Measurements from ENCODE around the gene ADAM23. TPM values are rescaled to one million over a fixed set of nuclear protein-coding genes. Genes with fewer than 3 reads are reported as not detected.
A peak's percentile ranks its signal among the peaks of the same experiment; 100 is the strongest.

Gene ADAM23
- total and polyA plus RNA-seq, 5 donors from 2014 or later, result 0.10 to 0.79 TPM; not detected in 3

GRCh38 chr2:206433190-206433589 lies 10.1 kb upstream of the ADAM23 start:
- Mint-ChIP-seq H3K27ac (no peak overlapping the region), H3K9me3 (peaks cover 0 to 2% (median 0%) of the 10 kb centered on the region in 7 donors), H3K36me3 (no peaks in the 10 kb centered on the region), H3K4me3 (no peak overlapping the region), H3K4me1 (no peaks in the 10 kb centered on the region), H3K27me3 (peaks cover 19% of the 10 kb centered on the region)
- Histone ChIP-seq H3K9me3 (ENCODE audit: control insufficient read depth in 2 of 2, low read length in 2 of 2) (no peaks in the 10 kb centered on the region), H3K27me3 (ENCODE audit: control insufficient read depth, insufficient read depth, low read length) (peaks cover 6% of the 10 kb centered on the region), H3K27ac (ENCODE audit: insufficient read depth, low read length, poor library complexity, severe bottlenecking) (no peak overlapping the region), H3K36me3 (ENCODE audit: control insufficient read depth, insufficient read depth, low read length) (no peaks in the 10 kb centered on the region), H3K4me3 (ENCODE audit: low read depth, low read length) (no peak overlapping the region), H3K4me1 (ENCODE audit: control insufficient read depth, insufficient read depth, low read length, poor library complexity, severe bottlenecking) (no peaks in the 10 kb centered on the region)
- DNase-seq (no peak), ATAC-seq (ENCODE audit: low read depth in 2 of 2) (no peak)

GRCh38 chr2:206433686-206434085 lies 9.6 kb upstream of the ADAM23 start:
- no peak for DNase-seq
- H3K36me3 Mint-ChIP-seq, result no peaks in the 10 kb centered on the region
- H3K4me1 ChIP-seq (ENCODE audit: control insufficient read depth, insufficient read depth, low read length, poor library complexity, severe bottlenecking), result no peaks in the 10 kb centered on the region

GRCh38 chr2:206435742-206436141 lies 7.6 kb upstream of the ADAM23 start:
- no peak for ATAC-seq (ENCODE audit: low read depth in 2 of 2)
- H3K4me1 Mint-ChIP-seq, result no peaks in the 10 kb centered on the region
- H3K9me3 Mint-ChIP-seq, result peaks cover 0 to 2% (median 0%) of the 10 kb centered on the region in 7 donors
- no peak overlapping the region for H3K27ac Mint-ChIP-seq
- no peaks in the 10 kb centered on the region for H3K9me3 ChIP-seq (ENCODE audit: control insufficient read depth in 2 of 2, low read length in 2 of 2)
- no peak overlapping the region for H3K4me3 Mint-ChIP-seq
- H3K36me3 Mint-ChIP-seq, result no peaks in the 10 kb centered on the region
- H3K27me3 Mint-ChIP-seq, result peaks cover 37% of the 10 kb centered on the region
- no peak overlapping the region for H3K4me3 ChIP-seq (ENCODE audit: low read depth, low read length)
- H3K4me1 ChIP-seq (ENCODE audit: control insufficient read depth, insufficient read depth, low read length, poor library complexity, severe bottlenecking), result no peaks in the 10 kb centered on the region
- H3K27me3 ChIP-seq (ENCODE audit: control insufficient read depth, insufficient read depth, low read length), result peaks cover 15% of the 10 kb centered on the region
- no peak for DNase-seq
- no peak overlapping the region for H3K27ac ChIP-seq (ENCODE audit: insufficient read depth, low read length, poor library complexity, severe bottlenecking)
- no peaks in the 10 kb centered on the region for H3K36me3 ChIP-seq (ENCODE audit: control insufficient read depth, insufficient read depth, low read length)

More at GRCh38 chr2:206433686-206434085, 9.6 kb upstream of the ADAM23 start:
- H3K27ac Mint-ChIP-seq, result no peak overlapping the region
- H3K9me3 Mint-ChIP-seq, result peaks cover 0 to 2% (median 0%) of the 10 kb centered on the region in 7 donors
- no peaks in the 10 kb centered on the region for H3K9me3 ChIP-seq (ENCODE audit: control insufficient read depth in 2 of 2, low read length in 2 of 2)
- H3K27me3 Mint-ChIP-seq, result peaks cover 19% of the 10 kb centered on the region
- H3K36me3 ChIP-seq (ENCODE audit: control insufficient read depth, insufficient read depth, low read length), result no peaks in the 10 kb centered on the region
- no peak overlapping the region for H3K4me3 ChIP-seq (ENCODE audit: low read depth, low read length)
- H3K27me3 ChIP-seq (ENCODE audit: control insufficient read depth, insufficient read depth, low read length), result peaks cover 6% of the 10 kb centered on the region
- H3K4me3 Mint-ChIP-seq, result no peak overlapping the region
- H3K4me1 Mint-ChIP-seq, result no peaks in the 10 kb centered on the region
- no peak for ATAC-seq (ENCODE audit: low read depth in 2 of 2)
- H3K27ac ChIP-seq (ENCODE audit: insufficient read depth, low read length, poor library complexity, severe bottlenecking), result no peak overlapping the region

DNA sequence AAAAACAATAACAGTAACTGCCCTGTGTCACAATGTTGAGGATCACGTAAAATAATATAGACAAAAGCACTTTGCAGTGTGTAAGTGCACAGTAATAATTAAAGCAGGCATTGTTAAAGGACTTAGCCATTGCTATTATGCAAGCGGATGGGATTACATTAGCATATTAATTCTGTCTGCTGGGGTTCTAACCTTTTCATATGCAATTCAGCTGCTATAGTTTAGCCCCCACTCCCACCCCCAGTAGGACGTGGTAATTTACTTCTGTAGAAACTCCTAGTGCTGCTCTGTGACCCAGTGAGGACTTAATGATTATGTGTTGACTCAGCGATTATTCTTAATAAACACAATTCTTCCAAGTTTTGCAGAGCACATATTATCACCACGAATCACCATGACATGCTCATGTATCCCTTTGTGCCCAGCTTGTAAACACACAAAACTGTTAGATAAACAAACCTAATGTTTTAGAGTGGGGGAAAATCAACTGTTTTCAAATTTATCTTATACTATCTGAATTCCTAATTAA lies 5.1 kb upstream of the ADAM23 start:
- Mint-ChIP-seq H3K9me3 (peaks cover 0 to 2% (median 0%) of the 10 kb centered on the region in 7 donors), H3K4me3 (no peak overlapping the region), H3K27ac (no peak overlapping the region), H3K4me1 (peaks cover 0 to 10% (median 4%) of the 10 kb centered on the region in 4 donors), H3K36me3 (no peaks in the 10 kb centered on the region), H3K27me3 (peaks cover 60% of the 10 kb centered on the region)
- ATAC-seq (ENCODE audit: low read depth in 2 of 2), result no peak
- Histone ChIP-seq H3K36me3 (ENCODE audit: control insufficient read depth, insufficient read depth, low read length) (no peaks in the 10 kb centered on the region), H3K27ac (ENCODE audit: insufficient read depth, low read length, poor library complexity, severe bottlenecking) (no peak overlapping the region), H3K27me3 (ENCODE audit: control insufficient read depth, insufficient read depth, low read length) (peaks cover 13% of the 10 kb centered on the region), H3K9me3 (ENCODE audit: control insufficient read depth in 2 of 2, low read length in 2 of 2) (no peaks in the 10 kb centered on the region), H3K4me3 (ENCODE audit: low read depth, low read length) (no peak overlapping the region), H3K4me1 (ENCODE audit: control insufficient read depth, insufficient read depth, low read length, poor library complexity, severe bottlenecking) (peaks cover 6% of the 10 kb centered on the region)
- no peak for DNase-seq

DNA sequence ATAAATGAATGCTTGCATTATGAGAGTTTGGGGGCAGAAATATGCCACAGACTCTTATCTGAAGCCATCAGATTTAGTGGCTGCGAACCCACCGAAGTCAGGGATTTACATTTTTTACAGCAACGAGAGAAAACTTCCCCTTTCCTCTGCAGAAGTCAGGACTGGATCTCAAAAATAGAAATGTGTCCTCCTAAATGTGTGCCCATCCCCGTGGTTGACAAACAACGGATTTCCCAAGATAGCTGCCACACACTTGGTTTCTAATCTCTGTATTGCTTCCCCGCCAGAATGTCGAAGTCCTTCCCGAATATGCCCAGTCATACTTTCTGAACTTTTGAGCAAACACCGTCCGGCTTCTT lies 879 bp upstream of the ADAM23 start:
- H3K4me3 ChIP-seq (ENCODE audit: low read depth, low read length), result no peak overlapping the region
- H3K4me1 ChIP-seq (ENCODE audit: control insufficient read depth, insufficient read depth, low read length, poor library complexity, severe bottlenecking), result peaks cover 10% of the 10 kb centered on the region
- no peaks in the 10 kb centered on the region for H3K36me3 ChIP-seq (ENCODE audit: control insufficient read depth, insufficient read depth, low read length)
- no peak for ATAC-seq (ENCODE audit: low read depth in 2 of 2)
- peaks cover 46% of the 10 kb centered on the region for H3K27me3 ChIP-seq (ENCODE audit: control insufficient read depth, insufficient read depth, low read length)
- no peaks in the 10 kb centered on the region for H3K36me3 Mint-ChIP-seq
- no peak overlapping the region for H3K27ac Mint-ChIP-seq
- H3K9me3 ChIP-seq (ENCODE audit: control insufficient read depth in 2 of 2, low read length in 2 of 2), result no peaks in the 10 kb centered on the region
- peaks cover 83% of the 10 kb centered on the region for H3K27me3 Mint-ChIP-seq
- peaks cover 0 to 2% (median 0%) of the 10 kb centered on the region in 7 donors for H3K9me3 Mint-ChIP-seq
- peaks cover 0 to 15% (median 6%) of the 10 kb centered on the region in 4 donors for H3K4me1 Mint-ChIP-seq
- H3K27ac ChIP-seq (ENCODE audit: insufficient read depth, low read length, poor library complexity, severe bottlenecking), result no peak overlapping the region
- H3K4me3 Mint-ChIP-seq, result peak overlapping the region; percentile 33 to 62 (median 54)
- no peak for DNase-seq

DNA sequence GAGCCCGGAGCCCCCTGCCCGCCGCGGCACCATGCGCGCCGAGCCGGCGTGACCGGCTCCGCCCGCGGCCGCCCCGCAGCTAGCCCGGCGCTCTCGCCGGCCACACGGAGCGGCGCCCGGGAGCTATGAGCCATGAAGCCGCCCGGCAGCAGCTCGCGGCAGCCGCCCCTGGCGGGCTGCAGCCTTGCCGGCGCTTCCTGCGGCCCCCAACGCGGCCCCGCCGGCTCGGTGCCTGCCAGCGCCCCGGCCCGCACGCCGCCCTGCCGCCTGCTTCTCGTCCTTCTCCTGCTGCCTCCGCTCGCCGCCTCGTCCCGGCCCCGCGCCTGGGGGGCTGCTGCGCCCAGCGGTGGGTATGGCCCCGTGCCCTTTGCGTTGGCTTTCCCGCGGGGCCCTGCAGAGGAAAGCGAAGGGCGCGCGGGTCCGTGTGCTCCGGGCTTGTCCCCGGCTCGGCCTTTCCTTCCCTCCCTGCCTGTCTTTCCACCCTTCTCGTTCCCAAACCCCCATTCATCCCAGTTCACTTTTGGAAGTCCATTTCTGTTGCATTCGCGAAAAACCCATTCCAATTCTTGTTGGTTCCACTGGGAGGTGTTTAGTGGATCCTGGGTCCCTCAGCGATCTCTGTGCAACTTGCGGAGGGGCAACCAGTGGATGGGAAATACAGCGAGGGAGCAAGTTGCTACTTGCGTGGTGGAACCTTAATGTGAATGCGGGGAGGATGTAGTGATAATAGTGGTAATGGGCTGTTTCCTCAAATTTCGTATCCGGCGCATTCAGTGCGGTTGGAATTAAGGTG lies 599 bp downstream of the ADAM23 start:
- Mint-ChIP-seq H3K36me3 (no peaks in the 10 kb centered on the region), H3K4me3 (peak overlapping the region in 3 of 4 donors; percentile 78 to 93 (median 82)), H3K9me3 (peaks cover 0 to 2% (median 0%) of the 10 kb centered on the region in 7 donors), H3K4me1 (peaks cover 0 to 15% (median 6%) of the 10 kb centered on the region in 4 donors), H3K27me3 (peaks cover 77% of the 10 kb centered on the region), H3K27ac (no peak overlapping the region)
- Histone ChIP-seq H3K4me3 (ENCODE audit: low read depth, low read length) (no peak overlapping the region), H3K27ac (ENCODE audit: insufficient read depth, low read length, poor library complexity, severe bottlenecking) (no peak overlapping the region), H3K27me3 (ENCODE audit: control insufficient read depth, insufficient read depth, low read length) (peaks cover 46% of the 10 kb centered on the region), H3K9me3 (ENCODE audit: control insufficient read depth in 2 of 2, low read length in 2 of 2) (no peaks in the 10 kb centered on the region), H3K4me1 (ENCODE audit: control insufficient read depth, insufficient read depth, low read length, poor library complexity, severe bottlenecking) (peaks cover 10% of the 10 kb centered on the region), H3K36me3 (ENCODE audit: control insufficient read depth, insufficient read depth, low read length) (no peaks in the 10 kb centered on the region)
- DNase-seq (peak in 2 of 3 donors; percentile 3 to 20), ATAC-seq (ENCODE audit: low read depth in 2 of 2) (no peak)

- Mint-ChIP-seq H3K36me3 (no peaks in the 10 kb centered on the region), H3K9me3 (peaks cover 0 to 2% (median 0%) of the 10 kb centered on the region in 7 donors), H3K27ac (no peak overlapping the region), H3K4me1 (peaks cover 0 to 15% (median 6%) of the 10 kb centered on the region in 4 donors), H3K4me3 (no peak overlapping the region), H3K27me3 (peaks cover 59% of the 10 kb centered on the region)
- Histone ChIP-seq H3K4me1 (ENCODE audit: control insufficient read depth, insufficient read depth, low read length, poor library complexity, severe bottlenecking) (peaks cover 10% of the 10 kb centered on the region), H3K9me3 (ENCODE audit: control insufficient read depth in 2 of 2, low read length in 2 of 2) (no peaks in the 10 kb centered on the region), H3K4me3 (ENCODE audit: low read depth, low read length) (no peak overlapping the region), H3K27me3 (ENCODE audit: control insufficient read depth, insufficient read depth, low read length) (peaks cover 36% of the 10 kb centered on the region), H3K36me3 (ENCODE audit: control insufficient read depth, insufficient read depth, low read length) (no peaks in the 10 kb centered on the region), H3K27ac (ENCODE audit: insufficient read depth, low read length, poor library complexity, severe bottlenecking) (no peak overlapping the region)
- no peak for ATAC-seq (ENCODE audit: low read depth in 2 of 2)
- DNase-seq, result no peak
Measured at GRCh38 chr2:206445948-206446347, 2.6 kb downstream of the ADAM23 start.

Measured in CD4-positive, CD25-positive, alpha-beta regulatory T cell (primary cell).